ENCODE data around the gene KPNA6. TPM values are rescaled to one million over a fixed set of nuclear protein-coding genes. Genes with fewer than 3 reads are reported as not detected.

KPNA6 gene
- total RNA-seq, 4 donors from 2014 or later: 26.9 to 69.9 (median 38.5) TPM

DNA sequence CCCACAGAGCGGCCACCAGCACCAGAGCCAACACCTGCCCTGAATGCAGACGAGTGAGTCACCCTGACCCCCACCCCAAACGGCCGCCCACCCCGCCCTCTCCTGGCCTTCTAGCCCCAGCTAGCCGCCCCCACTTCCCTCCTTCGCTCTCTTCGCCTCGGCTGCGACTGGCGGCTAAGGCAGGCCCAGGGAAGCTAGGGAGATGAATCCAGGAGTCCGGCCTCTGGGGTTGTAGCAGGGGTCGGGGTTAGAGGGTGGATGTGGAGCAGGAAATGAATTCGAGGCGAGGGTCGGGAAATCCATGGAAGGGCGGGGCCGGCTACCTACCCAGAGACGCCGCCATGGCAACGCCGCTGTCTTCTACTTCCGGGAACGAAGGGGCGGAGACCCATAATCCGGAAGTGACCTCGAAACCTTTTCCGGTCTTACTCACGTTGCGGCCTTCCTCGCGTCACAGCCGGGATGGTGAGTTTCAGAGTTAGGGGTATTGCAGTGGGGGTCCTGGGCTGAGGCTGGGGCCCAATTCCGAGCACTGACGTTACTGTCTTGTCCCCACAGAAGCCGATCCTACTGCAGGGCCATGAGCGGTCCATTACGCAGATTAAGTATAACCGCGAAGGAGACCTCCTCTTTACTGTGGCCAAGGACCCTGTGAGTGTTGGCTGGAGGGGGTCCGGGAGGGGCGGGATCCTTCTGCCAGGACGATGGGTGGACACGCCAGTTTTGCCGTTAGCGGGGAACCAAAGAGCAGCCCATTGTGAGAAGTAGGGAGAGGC lies 114.3 kb downstream of the KPNA6 start, which contains the start of the genes EIF3I and TMEM234:
TSS of gene EIF3I (plus strand) at position 428 of the 776 bp plus-strand sequence. CDS start at position 463, 35 bp downstream.
TSS of gene TMEM234 (minus strand) at position 374 of the 776 bp plus-strand sequence. CDS start at position 343, 31 bp downstream.
- H3K4me1 ChIP-seq: peaks cover 4 to 18% of the 10 kb centered on the region in 2 donors
- intact Hi-C loops (cut with DNase I; ENCODE audit: low total_unique reads): no loop called here
- H3K36me3 ChIP-seq: no peaks in the 10 kb centered on the region

DNA sequence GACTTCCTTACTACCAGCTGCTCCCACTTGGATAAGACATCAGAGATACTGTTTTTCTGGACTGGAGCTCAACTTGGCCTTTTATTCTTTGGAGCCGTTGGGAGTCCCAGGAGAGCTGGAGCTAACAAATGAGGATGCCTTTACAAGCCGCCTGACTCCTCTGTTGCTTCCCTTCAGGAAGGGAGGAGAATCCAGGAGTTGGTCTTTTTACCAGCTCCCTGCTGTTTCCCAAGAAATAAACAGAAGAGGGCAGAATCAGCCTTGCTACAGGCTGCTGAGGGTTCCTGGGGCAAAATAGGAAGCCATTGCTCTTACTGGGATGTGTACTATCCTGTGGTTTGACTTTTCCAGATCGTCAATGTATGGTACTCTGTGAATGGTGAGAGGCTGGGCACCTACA lies 115.8 kb downstream of the KPNA6 start:
- Histone ChIP-seq H3K27ac (peak overlapping the region; percentile 89 to 98), H3K27me3 (no peaks in the 10 kb centered on the region), H3K4me3 (no peak overlapping the region), H3K36me3 (no peaks in the 10 kb centered on the region), H3K4me1 (peaks cover 4 to 18% of the 10 kb centered on the region in 2 donors), H3K9me3 (no peaks in the 10 kb centered on the region)
- no peak for DNase-seq
- intact Hi-C loops (cut with DNase I; ENCODE audit: low total_unique reads): no loop called here
- TF ChIP-seq POLR2A (IDR thresholded peaks at IDR 0.05): no peak
- TF ChIP-seq, protein P1, sequence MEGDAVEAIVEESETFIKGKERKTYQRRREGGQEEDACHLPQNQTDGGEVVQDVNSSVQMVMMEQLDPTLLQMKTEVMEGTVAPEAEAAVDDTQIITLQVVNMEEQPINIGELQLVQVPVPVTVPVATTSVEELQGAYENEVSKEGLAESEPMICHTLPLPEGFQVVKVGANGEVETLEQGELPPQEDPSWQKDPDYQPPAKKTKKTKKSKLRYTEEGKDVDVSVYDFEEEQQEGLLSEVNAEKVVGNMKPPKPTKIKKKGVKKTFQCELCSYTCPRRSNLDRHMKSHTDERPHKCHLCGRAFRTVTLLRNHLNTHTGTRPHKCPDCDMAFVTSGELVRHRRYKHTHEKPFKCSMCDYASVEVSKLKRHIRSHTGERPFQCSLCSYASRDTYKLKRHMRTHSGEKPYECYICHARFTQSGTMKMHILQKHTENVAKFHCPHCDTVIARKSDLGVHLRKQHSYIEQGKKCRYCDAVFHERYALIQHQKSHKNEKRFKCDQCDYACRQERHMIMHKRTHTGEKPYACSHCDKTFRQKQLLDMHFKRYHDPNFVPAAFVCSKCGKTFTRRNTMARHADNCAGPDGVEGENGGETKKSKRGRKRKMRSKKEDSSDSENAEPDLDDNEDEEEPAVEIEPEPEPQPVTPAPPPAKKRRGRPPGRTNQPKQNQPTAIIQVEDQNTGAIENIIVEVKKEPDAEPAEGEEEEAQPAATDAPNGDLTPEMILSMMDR (IDR thresholded peaks at IDR 0.05): no peak

More for the DNA sequence above, 114.3 kb downstream of the KPNA6 start, which contains the start of the genes EIF3I and TMEM234:
- TF ChIP-seq, protein P1 (IDR thresholded peaks at IDR 0.05): no peak
- peak; percentile 41 to 79 for TF ChIP-seq POLR2A (IDR thresholded peaks at IDR 0.05)
- peak; percentile 92 to 95 for DNase-seq
- H3K4me3 ChIP-seq: peak within 1 kb of the TSS; percentile 81 to 100
- no peaks in the 10 kb centered on the region for H3K9me3 ChIP-seq
- peak within 1 kb of the TSS; percentile 89 to 98 for H3K27ac ChIP-seq
- no peaks in the 10 kb centered on the region for H3K27me3 ChIP-seq

DNA sequence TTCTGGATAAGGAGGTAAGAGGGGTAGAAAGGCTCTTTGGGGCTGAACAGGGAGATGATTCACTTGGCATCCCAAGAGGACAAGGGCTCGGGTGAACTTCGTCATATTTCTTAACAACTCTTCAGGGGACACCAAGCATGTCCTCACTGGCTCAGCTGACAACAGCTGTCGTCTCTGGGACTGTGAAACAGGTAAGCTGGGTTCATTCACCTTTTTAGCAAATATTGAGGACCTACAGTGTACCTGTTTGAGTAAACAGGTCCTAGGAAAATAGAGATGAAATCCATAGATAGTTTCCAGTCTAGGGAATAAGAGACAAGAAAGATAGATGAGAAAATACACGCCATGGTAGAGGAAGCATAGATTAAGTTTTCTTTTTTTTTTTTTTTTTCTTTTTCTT lies 116.4 kb downstream of the KPNA6 start:
- Histone ChIP-seq H3K4me3 (no peak overlapping the region), H3K9me3 (no peaks in the 10 kb centered on the region), H3K27me3 (no peaks in the 10 kb centered on the region), H3K27ac (no peak overlapping the region), H3K36me3 (no peaks in the 10 kb centered on the region), H3K4me1 (peaks cover 4 to 18% of the 10 kb centered on the region in 2 donors)
- DNase-seq: no peak
- intact Hi-C loops (cut with DNase I; ENCODE audit: low total_unique reads): no loop called here
- TF ChIP-seq POLR2A (IDR thresholded peaks at IDR 0.05): no peak
- TF ChIP-seq, protein P1 (IDR thresholded peaks at IDR 0.05): no peak

Small RNA genes lying within 50 kb of the gene (microRNA-seq; reads per million reads assigned to microRNA genes)
- not detected for gene MIR5585 (ENCODE audit: borderline microRNAs expressed, borderline replicate concordance)

Small RNA genes lying within 50 kb of the gene (small RNA-seq; reads per million reads assigned to genes)
- gene MIR5585 (not detected), gene RF00017 (not detected)

Other genes starting within 250 kb of the KPNA6 start
- 100 to 1,000 TPM; 276 to 567 (median 333) TPM for gene PTP4A2, start 169.7 kb upstream of the KPNA6 start, total RNA-seq
- 100 to 1,000 TPM in 2 of 4 donors, 10 to 100 TPM in 2; 40.9 to 142 (median 96.5) TPM for gene KHDRBS1, start 94.2 kb upstream of the KPNA6 start, total RNA-seq
- gene TMEM39B, start 35.1 kb upstream of the KPNA6 start, total RNA-seq: 10 to 100 TPM in 1 of 4 donors, 1 to 10 TPM in 2, under 1 TPM in 1; 0.88 to 22.4 (median 3.6) TPM
- gene TXLNA, start 71.6 kb downstream of the KPNA6 start, total RNA-seq: 10 to 100 TPM; 14.1 to 60.1 (median 40.4) TPM
- 10 to 100 TPM in 1 of 4 donors, 1 to 10 TPM in 2, not detected in 1; 3.5 to 21.5 (median 7.4) TPM for gene CCDC28B, start 92.5 kb downstream of the KPNA6 start, total RNA-seq
- 1 to 10 TPM in 3 of 4 donors, under 1 TPM in 1; 0.51 to 6.8 (median 4.3) TPM for gene IQCC, start 97.6 kb downstream of the KPNA6 start, total RNA-seq
- gene DCDC2B, start 101.0 kb downstream of the KPNA6 start, total RNA-seq: under 1 TPM in 2 of 4 donors, not detected in 2; 0.26 to 0.62 TPM
- 10 to 100 TPM in 3 of 4 donors, under 1 TPM in 1; 0.59 to 40.8 (median 13.5) TPM for gene TMEM234, start 114.3 kb downstream of the KPNA6 start, total RNA-seq
- gene EIF3I, start 114.4 kb downstream of the KPNA6 start, total RNA-seq: 100 to 1,000 TPM; 111 to 246 (median 143) TPM
- gene FAM167B, start 139.2 kb downstream of the KPNA6 start, total RNA-seq: 10 to 100 TPM in 2 of 4 donors, 1 to 10 TPM in 1, not detected in 1; 1.2 to 29.0 (median 13.1) TPM
- gene LCK, start 143.2 kb downstream of the KPNA6 start, total RNA-seq: 1 to 10 TPM in 3 of 4 donors, under 1 TPM in 1; 0.26 to 2.0 (median 1.4) TPM
- gene HDAC1, start 184.0 kb downstream of the KPNA6 start, total RNA-seq: 100 to 1,000 TPM in 1 of 4 donors, 10 to 100 TPM in 3; 27.4 to 161 (median 91.2) TPM
- 10 to 100 TPM; 14.7 to 93.3 (median 53.0) TPM for gene MARCKSL1, start 228.2 kb downstream of the KPNA6 start, total RNA-seq

Measured in uterus (tissue), 4 donors.